Bronchus fibroblast of lung (primary cell): ENCODE data around the gene CLTCL1. TPM values are rescaled to one million over a fixed set of nuclear protein-coding genes. Genes with fewer than 3 reads are reported as not detected.

Experiments used
- total RNA-seq: library from RNA; depleted of rRNA; stranded (reverse); fragments of >200 nt; gene quantifications from 2 replicates; pipeline ENCODE4 v1.2.3, GENCODE V29; 2015

Gene CLTCL1
- total RNA-seq: 4.5 and 4.9 TPM in 2 replicates

GRCh38 chr22:19291580-19292457 is at the start of gene CLTCL1:
Gene CLTCL1 (minus strand): TSS chr22:19291719. CDS start chr22:19291641, 78 bp downstream.

GRCh38 chr22:19178657-19179496 is 112.6 kb downstream of the CLTCL1 start, which contains the start of gene SLC25A1:
Gene SLC25A1 (minus strand): TSS chr22:19178736. CDS start chr22:19178673, 63 bp downstream.

GRCh38 chr22:19149991-19150390 is 141.5 kb downstream of the CLTCL1 start, which contains the start of gene GSC2:
Gene GSC2 (minus strand): TSS chr22:19150292. CDS start chr22:19150283, 9 bp downstream.

GRCh38 chr22:19130959-19131684 is 160.4 kb downstream of the CLTCL1 start, which contains the start of gene TSSK2:
Gene TSSK2 (plus strand): TSS chr22:19131308. CDS start chr22:19131400, 92 bp downstream.

Other genes with a start within 250 kb of the CLTCL1 start
- gene DGCR2, start 169.3 kb downstream of the CLTCL1 start, total RNA-seq: 36.0 and 36.1 TPM in 2 replicates
- gene TSSK2, start 160.4 kb downstream of the CLTCL1 start, total RNA-seq: not detected in 2 replicates
- 23.3 and 23.9 TPM in 2 replicates for gene ESS2, start 147.1 kb downstream of the CLTCL1 start, total RNA-seq
- gene GSC2, start 141.4 kb downstream of the CLTCL1 start, total RNA-seq: not detected in 2 replicates
- 241 and 248 TPM in 2 replicates for gene SLC25A1, start 113.0 kb downstream of the CLTCL1 start, total RNA-seq
- gene HIRA, start 140.0 kb upstream of the CLTCL1 start, total RNA-seq: 16.8 and 18.4 TPM in 2 replicates
- gene MRPL40, start 140.8 kb upstream of the CLTCL1 start, total RNA-seq: 41.4 and 50.4 TPM in 2 replicates
- gene C22orf39, start 156.0 kb upstream of the CLTCL1 start, total RNA-seq: 36.0 and 40.0 TPM in 2 replicates
- 44.4 and 54.3 TPM in 2 replicates for gene UFD1, start 187.5 kb upstream of the CLTCL1 start, total RNA-seq
- 45.9 and 47.9 TPM in 2 replicates for gene CDC45, start 188.2 kb upstream of the CLTCL1 start, total RNA-seq
- 0.50 and 1.8 TPM in 2 replicates for gene CLDN5, start 232.7 kb upstream of the CLTCL1 start, total RNA-seq